Measurements from ENCODE around the gene SBF2. TPM values are rescaled to one million over a fixed set of nuclear protein-coding genes. Genes with fewer than 3 reads are reported as not detected.

Gene SBF2
- total and polyA plus RNA-seq, 9 of the 15 experiments (the other 6 are each of a cell fraction or from before 2014, with no cell fraction given): 0.80 to 9.5 (median 5.0) TPM

GRCh38 chr11:9905960-9906791 is 387.8 kb downstream of the SBF2 start:
- no peak overlapping the region for H3K4me3 ChIP-seq
- in situ Hi-C loops (cut with MboI): no loop called here
- no peaks in the 10 kb centered on the region for H3K4me1 ChIP-seq (replicated peaks in 1 of 2; ENCODE audit: control insufficient read depth in 2 of 2, insufficient read depth in 2 of 2, low read length in 2 of 2)
- no peaks in the 10 kb centered on the region for H4K20me1 ChIP-seq (replicated peaks; ENCODE audit: control insufficient read depth, insufficient read depth, low read length)
- H3K27ac ChIP-seq (ENCODE audit: extremely low read depth, low read depth, low read length): no peak overlapping the region
- ATAC-seq: no peak
- peaks cover 2% of the 10 kb centered on the region for H3K9me1 ChIP-seq (ENCODE audit: control insufficient read depth, insufficient read depth, low read length)
- WGBS (ENCODE audit: insufficient coverage, low coverage, missing lambda C conversion rate): 6% methylated on average over 3 of the region's 3 CpGs
- H3K79me2 ChIP-seq (ENCODE audit: control insufficient read depth, insufficient read depth, low read length): no peaks in the 10 kb centered on the region
- TF ChIP-seq THAP7 (CRISPR knock-in tag; IDR thresholded peaks at IDR 0.05): no peak
- FAIRE-seq: no peak
- POLR2A ChIA-PET: interaction anchor here (1.1 kb wide), 1 partner anchor 14 kb away, joined by 3 read pairs; no protein-coding TSS in a partner anchor
- DNase-seq (ENCODE audit: extremely low read depth in 1 of 4, low spot score in 3 of 4): no peak
- intact Hi-C loops (cut with micrococcal nuclease): no loop called here
- BruUV-seq (replicated peaks): no TSS peak
- no peaks in the 10 kb centered on the region for H3K36me3 ChIP-seq (ENCODE audit: control insufficient read depth, insufficient read depth, low read length)
- CTCF ChIA-PET (ENCODE audit: low intra/inter-chr PET ratio): no interaction called here
- no peak overlapping the region for H2AFZ ChIP-seq (ENCODE audit: low read depth, low read length)
- no peaks in the 10 kb centered on the region for H3K9me3 ChIP-seq (replicated peaks; ENCODE audit: control insufficient read depth, insufficient read depth, low read depth, low read length)
- H3K9ac ChIP-seq (ENCODE audit: insufficient read depth in 1 of 2, low read depth in 2 of 2, low read length in 2 of 2): no peak overlapping the region
- H3K27me3 ChIP-seq (ENCODE audit: control insufficient read depth in 2 of 2, insufficient read depth in 2 of 2, low read length in 2 of 2): no peaks in the 10 kb centered on the region
- no peak overlapping the region for H3K4me2 ChIP-seq (ENCODE audit: insufficient read depth, low read length)

DNA sequence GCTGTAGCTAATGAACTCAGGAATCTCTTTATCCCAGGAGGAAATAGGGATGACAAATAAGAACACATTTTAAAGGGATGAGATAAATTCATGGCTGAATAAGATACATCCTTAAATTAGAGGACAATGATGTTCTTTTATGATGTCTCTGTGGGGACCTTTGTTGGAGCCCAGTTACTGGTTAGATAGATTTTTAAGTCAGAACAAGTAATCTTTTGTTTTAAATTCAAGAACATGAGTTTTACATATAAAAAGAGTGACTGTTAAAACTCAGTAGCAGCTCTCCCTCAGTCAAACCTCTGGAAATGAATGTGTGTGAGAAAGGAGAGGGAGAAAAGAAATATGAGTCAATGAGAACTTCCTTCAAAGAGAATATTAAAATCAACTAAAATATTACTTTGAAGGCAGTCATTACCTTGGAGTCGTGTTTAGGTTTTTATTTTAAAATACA is 388.5 kb downstream of the SBF2 start:
- ChIA-PET POLR2A (no interaction called here), CTCF (ENCODE audit: low intra/inter-chr PET ratio) (no interaction called here)
- FAIRE-seq (no peak), DNase-seq (ENCODE audit: extremely low read depth in 1 of 4, low spot score in 3 of 4) (no peak), ATAC-seq (no peak)
- Histone ChIP-seq H3K9me3 (replicated peaks; ENCODE audit: control insufficient read depth, insufficient read depth, low read depth, low read length) (no peaks in the 10 kb centered on the region), H3K4me3 (no peak overlapping the region), H3K4me1 (replicated peaks in 1 of 2; ENCODE audit: control insufficient read depth in 2 of 2, insufficient read depth in 2 of 2, low read length in 2 of 2) (no peaks in the 10 kb centered on the region), H4K20me1 (replicated peaks; ENCODE audit: control insufficient read depth, insufficient read depth, low read length) (no peaks in the 10 kb centered on the region), H3K27ac (ENCODE audit: extremely low read depth, low read depth, low read length) (no peak overlapping the region), H2AFZ (ENCODE audit: low read depth, low read length) (no peak overlapping the region), H3K27me3 (ENCODE audit: control insufficient read depth in 2 of 2, insufficient read depth in 2 of 2, low read length in 2 of 2) (no peaks in the 10 kb centered on the region), H3K36me3 (ENCODE audit: control insufficient read depth, insufficient read depth, low read length) (no peaks in the 10 kb centered on the region), H3K79me2 (ENCODE audit: control insufficient read depth, insufficient read depth, low read length) (no peaks in the 10 kb centered on the region), H3K9me1 (ENCODE audit: control insufficient read depth, insufficient read depth, low read length) (peaks cover 2% of the 10 kb centered on the region), H3K4me2 (ENCODE audit: insufficient read depth, low read length) (no peak overlapping the region), H3K9ac (ENCODE audit: insufficient read depth in 1 of 2, low read depth in 2 of 2, low read length in 2 of 2) (no peak overlapping the region)
- WGBS (ENCODE audit: insufficient coverage, low coverage, missing lambda C conversion rate): 5% methylated on average over 1 of the region's 1 CpG
- TF ChIP-seq TAF7 (tag; IDR thresholded peaks at IDR 0.05) (no peak), RBM14 (IDR thresholded peaks at IDR 0.05; ENCODE audit: borderline replicate concordance, insufficient read depth, low read depth, low read length) (no peak), DLX4 (CRISPR knock-in tag; IDR thresholded peaks at IDR 0.05) (no peak), XRCC4 (IDR thresholded peaks at IDR 0.05; ENCODE audit: extremely low read depth, insufficient read depth, insufficient read length) (no peak), CBX5 (IDR thresholded peaks at IDR 0.05; ENCODE audit: borderline replicate concordance, low read depth) (no peak), ZNF75A (CRISPR knock-in tag; IDR thresholded peaks at IDR 0.05) (no peak)
- in situ Hi-C loops (cut with MboI): no loop called here
- no TSS peak for BruUV-seq (replicated peaks)
- intact Hi-C loops (cut with micrococcal nuclease): no loop called here
